ENCODE data around the gene GCN1.

- TF ChIP-seq POLR2AphosphoS5 (IDR thresholded peaks at IDR 0.05; ENCODE audit: low read depth) (no peak), CTCF (IDR thresholded peaks at IDR 0.05; ENCODE audit: insufficient read depth, low read length) (no peak), GABPA (IDR thresholded peaks at IDR 0.05; ENCODE audit: low read depth) (no peak), REST (IDR thresholded peaks at IDR 0.05; ENCODE audit: insufficient replicate concordance, low read depth) (no peak), SPI1 (IDR thresholded peaks at IDR 0.05; ENCODE audit: borderline replicate concordance, low read depth) (no peak)
Observed at GRCh38 chr12:120239776-120240494, 45.4 kb upstream of the GCN1 start.

Data from HL-60 (cell line).